ENCODE data around the gene NRG3. TPM values are rescaled to one million over a fixed set of nuclear protein-coding genes. Genes with fewer than 3 reads are reported as not detected.

Gene NRG3
- total and polyA plus RNA-seq, 2 of the 8 experiments (the other 6 are each of a cell fraction or from before 2014, with no cell fraction given) = 4.2 to 5.0 TPM

DNA sequence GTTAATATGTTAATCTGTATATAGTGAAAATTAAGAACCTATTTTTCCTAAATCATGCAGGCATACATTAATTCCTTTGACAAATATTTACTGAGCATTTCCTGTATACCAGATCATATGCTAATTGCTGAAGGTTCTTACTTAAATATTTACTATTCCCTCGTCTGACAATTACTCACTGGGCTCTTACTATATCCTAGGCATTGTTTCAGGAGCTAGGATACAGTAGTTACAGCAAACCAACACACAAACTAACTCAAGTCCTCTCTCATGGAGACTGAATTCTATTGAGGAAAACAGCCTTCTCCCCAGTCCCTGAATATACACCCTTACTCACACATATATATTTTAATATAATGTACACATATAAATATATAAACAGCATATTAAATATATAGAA is 786.0 kb downstream of the NRG3 start:
- Histone ChIP-seq H3K79me2 (ENCODE audit: control insufficient read depth in 1 of 2, insufficient read depth in 2 of 2, low read length in 2 of 2) (no peaks in the 10 kb centered on the region), H3K4me3 (ENCODE audit: extremely low read depth in 1 of 4, insufficient read depth in 2 of 4, low read depth in 3 of 4, low read length in 4 of 4) (no peak overlapping the region), H3K4ac (replicated peaks; ENCODE audit: insufficient read length, low read depth, low read length) (no peak overlapping the region), H3K27me3 (replicated peaks in 1 of 4; ENCODE audit: control insufficient read depth in 3 of 4, extremely low read depth in 1 of 4, insufficient read depth in 3 of 4, low read length in 3 of 4) (peaks cover 0 to 1% (median 0%) of the 10 kb centered on the region in 4 experiments; a peak in 1 of 7 replicates), H4K91ac (replicated peaks; ENCODE audit: insufficient read length, low read length) (no peak overlapping the region), H2BK12ac (ENCODE audit: low read depth, low read length) (no peak overlapping the region), H2AK5ac (ENCODE audit: low read depth, low read length) (no peak overlapping the region), H3K56ac (replicated peaks; ENCODE audit: insufficient read length, low read depth, low read length) (no peak overlapping the region), H3K14ac (ENCODE audit: insufficient read length) (no peak overlapping the region), H4K5ac (ENCODE audit: insufficient read length, low read depth, low read length) (no peak overlapping the region), H3K9me3 (ENCODE audit: insufficient read depth in 2 of 2, low read depth in 1 of 2, low read length in 1 of 2) (no peaks in the 10 kb centered on the region), H3K23me2 (ENCODE audit: low read depth, low read length) (no peaks in the 10 kb centered on the region; the same call in 1 of the 2 replicates), H3K27ac (ENCODE audit: low read depth, low read length) (no peak overlapping the region), H4K8ac (ENCODE audit: extremely low read depth, insufficient read depth, low read length) (no peak overlapping the region), H4K20me1 (replicated peaks in 1 of 2; ENCODE audit: control insufficient read depth in 1 of 2, insufficient read depth in 2 of 2, low read length in 2 of 2) (no peaks in the 10 kb centered on the region), H3K18ac (ENCODE audit: extremely low read depth, low read length) (no peak overlapping the region), H2AFZ (ENCODE audit: low read length) (no peak overlapping the region), H2BK5ac (ENCODE audit: low read depth, low read length) (no peak overlapping the region), H3K79me1 (ENCODE audit: low read depth, low read length) (no peaks in the 10 kb centered on the region), H3K4me1 (replicated peaks in 1 of 4; ENCODE audit: control insufficient read depth in 3 of 4, insufficient read depth in 4 of 4, low read length in 3 of 4) (no peaks in the 10 kb centered on the region), H3K4me2 (ENCODE audit: insufficient read depth in 1 of 2, low read depth in 2 of 2, low read length in 2 of 2) (no peak overlapping the region), H2BK15ac (ENCODE audit: low read length) (no peak overlapping the region), H3K9ac (replicated peaks in 1 of 4; ENCODE audit: extremely low read depth in 1 of 4, low read depth in 3 of 4, low read length in 3 of 4) (no peak overlapping the region), H2BK20ac (ENCODE audit: low read length) (no peak overlapping the region), H2BK120ac (replicated peaks; ENCODE audit: low read depth, low read length) (no peak overlapping the region), H3K36me3 (ENCODE audit: control insufficient read depth in 2 of 4, insufficient read depth in 4 of 4, low read length in 3 of 4) (no peaks in the 10 kb centered on the region), H3K23ac (ENCODE audit: insufficient read length) (no peak overlapping the region)
- CTCF ChIA-PET (ENCODE audit: partially characterized antibody) = interaction anchor here (1.2 kb wide), 1 partner anchor 12 kb away, joined by 3 read pairs; no protein-coding TSS in a partner anchor
- no peak for FAIRE-seq
- POLR2A ChIA-PET (ENCODE audit: partially characterized antibody) = no interaction called here
- WGBS, 2 experiments (ENCODE audit: extremely low coverage in 1 of 2, insufficient coverage in 1 of 2, insufficient read length in 1 of 2, insufficient replicate concordance in 2 of 2, low coverage in 1 of 2, low lambda C conversion rate in 2 of 2, missing lambda C conversion rate in 1 of 2) = 73% methylated on average over 1 of the region's 1 CpG; no CpG with 5 or more reads in 1 of the 2 experiments
- TF ChIP-seq SP4 (IDR thresholded peaks at IDR 0.05; ENCODE audit: low read length) (no peak), CHD1 (IDR thresholded peaks at IDR 0.05; ENCODE audit: low read depth, low read length) (no peak)
- DNase-seq (ENCODE audit: low read depth in 1 of 2, low spot score in 2 of 2) = no peak
